Measurements from ENCODE around the gene FIP1L1. TPM values are rescaled to one million over a fixed set of nuclear protein-coding genes. Genes with fewer than 3 reads are reported as not detected.

The FIP1L1 gene
- total and polyA plus RNA-seq, 2 of the 4 experiments (the other 2 are of a cell fraction): 31.1 to 37.5 TPM

- Histone ChIP-seq H3K23ac (ENCODE audit: low read depth, low read length) (no peak overlapping the region), H3K4me3 (ENCODE audit: insufficient read depth, low read depth, low read length) (no peak overlapping the region), H3K14ac (replicated peaks; ENCODE audit: low read depth, low read length) (no peak overlapping the region), H4K5ac (ENCODE audit: low read depth, low read length) (no peak overlapping the region), H2BK15ac (ENCODE audit: low read depth, low read length) (no peak overlapping the region; the same call in 2 of the 3 replicates), H3K27me3 (ENCODE audit: control insufficient read depth, insufficient read depth, low read length) (no peaks in the 10 kb centered on the region), H3K27ac (ENCODE audit: insufficient read depth, low read length) (no peak overlapping the region), H3K9me1 (ENCODE audit: insufficient read depth, low read length) (peaks cover 3% of the 10 kb centered on the region), H2AK9ac (replicated peaks; ENCODE audit: low read depth, low read length, poor library complexity) (no peak overlapping the region), H3K4me1 (ENCODE audit: control insufficient read depth, insufficient read depth, low read length) (peaks cover 7% of the 10 kb centered on the region), H3K4ac (ENCODE audit: low read depth, low read length) (no peak overlapping the region), H2BK120ac (ENCODE audit: low read depth, low read length) (no peak overlapping the region), H2BK20ac (ENCODE audit: low read depth, low read length) (peak overlapping the region; percentile 51; the same call in 1 of the 2 replicates), H3K18ac (ENCODE audit: low read depth, low read length) (no peak overlapping the region), H2AK5ac (ENCODE audit: low read depth, low read length) (no peak overlapping the region), H4K8ac (ENCODE audit: low read depth in 2 of 2, low read length in 2 of 2) (no peak overlapping the region), H3K9me3 (ENCODE audit: control insufficient read depth, insufficient read depth, low read length) (no peaks in the 10 kb centered on the region), H4K91ac (ENCODE audit: insufficient read depth, low read depth, low read length) (no peak overlapping the region), H3K79me1 (ENCODE audit: low read depth in 1 of 2, low read length in 2 of 2) (no peaks in the 10 kb centered on the region), H3K36me3 (ENCODE audit: control insufficient read depth, insufficient read depth, low read length) (no peaks in the 10 kb centered on the region), H3K4me2 (ENCODE audit: low read depth, low read length) (no peak overlapping the region), H2AFZ (replicated peaks; ENCODE audit: low read length, poor library complexity) (no peak overlapping the region), H2BK5ac (ENCODE audit: low read depth, low read length, poor library complexity, severe bottlenecking) (no peak overlapping the region), H3K56ac (ENCODE audit: extremely low read depth, insufficient read depth, low read length) (no peak overlapping the region), H4K20me1 (ENCODE audit: insufficient read depth, low read length) (no peaks in the 10 kb centered on the region), H3K9ac (ENCODE audit: low read depth, low read length) (no peak overlapping the region)
- dilution Hi-C loops (cut with HindIII; ENCODE audit: low sequenced_read_pairs, unreplicated experiment) (no loop called here), in situ Hi-C loops (cut with MboI; ENCODE audit: low sequenced_read_pairs) (no loop called here), intact Hi-C loops (cut with micrococcal nuclease) (no loop called here)
- ATAC-seq (ENCODE audit: low read depth) (no peak), DNase-seq (no peak)
- TF ChIP-seq MAFK (IDR thresholded peaks at IDR 0.05; ENCODE audit: low read depth, low read length) (peak; percentile 44), MXI1 (IDR thresholded peaks at IDR 0.05; ENCODE audit: borderline replicate concordance, low read depth, low read length) (no peak)
- no CpG with 5 or more reads among the region's 1 CpG for WGBS, 2 experiments (ENCODE audit: extremely low coverage in 2 of 2, insufficient read length in 1 of 2)
- BruUV-seq (replicated peaks): no TSS peak
- ChIA-PET POLR2A (ENCODE audit: unreplicated experiment) (no interaction called here), CTCF (no interaction called here)
Observed at GRCh38 chr4:53483250-53483649, 105.8 kb downstream of the FIP1L1 start.
